GM10248 (cell line): ENCODE data around the gene CFAP45.

ENCODE experiments used
- CTCF ChIA-PET: fragments of 300-600 bp; sonication (Branson Sonifier 250); formaldehyde crosslinking; extraction: SDS; loops from one replicate; lab custom pipeline; 2021; ENCODE audit warnings: antibody characterized with exemption; lab: Yijun Ruan, JAX
- POLR2A ChIA-PET: fragments of 350-650 bp; sonication (Branson Sonifier 250); formaldehyde crosslinking; extraction: SDS; loops from one replicate; lab custom pipeline; 2020; ENCODE audit warnings: antibody characterized with exemption; lab: Yijun Ruan, JAX
- DNase-seq: peaks from one replicate; pipeline ENCODE4 v3.0.0; 2012; ENCODE audit errors: extremely low spot score
- CTCF ChIP-seq: IDR thresholded peaks from 2 replicates; pipeline ENCODE4 v1.5.1; 2012; ENCODE audit warnings: mild to moderate bottlenecking, low read depth; ENCODE audit errors: extremely low read depth, missing control alignments, control extremely low read depth

Gene CFAP45

DNA sequence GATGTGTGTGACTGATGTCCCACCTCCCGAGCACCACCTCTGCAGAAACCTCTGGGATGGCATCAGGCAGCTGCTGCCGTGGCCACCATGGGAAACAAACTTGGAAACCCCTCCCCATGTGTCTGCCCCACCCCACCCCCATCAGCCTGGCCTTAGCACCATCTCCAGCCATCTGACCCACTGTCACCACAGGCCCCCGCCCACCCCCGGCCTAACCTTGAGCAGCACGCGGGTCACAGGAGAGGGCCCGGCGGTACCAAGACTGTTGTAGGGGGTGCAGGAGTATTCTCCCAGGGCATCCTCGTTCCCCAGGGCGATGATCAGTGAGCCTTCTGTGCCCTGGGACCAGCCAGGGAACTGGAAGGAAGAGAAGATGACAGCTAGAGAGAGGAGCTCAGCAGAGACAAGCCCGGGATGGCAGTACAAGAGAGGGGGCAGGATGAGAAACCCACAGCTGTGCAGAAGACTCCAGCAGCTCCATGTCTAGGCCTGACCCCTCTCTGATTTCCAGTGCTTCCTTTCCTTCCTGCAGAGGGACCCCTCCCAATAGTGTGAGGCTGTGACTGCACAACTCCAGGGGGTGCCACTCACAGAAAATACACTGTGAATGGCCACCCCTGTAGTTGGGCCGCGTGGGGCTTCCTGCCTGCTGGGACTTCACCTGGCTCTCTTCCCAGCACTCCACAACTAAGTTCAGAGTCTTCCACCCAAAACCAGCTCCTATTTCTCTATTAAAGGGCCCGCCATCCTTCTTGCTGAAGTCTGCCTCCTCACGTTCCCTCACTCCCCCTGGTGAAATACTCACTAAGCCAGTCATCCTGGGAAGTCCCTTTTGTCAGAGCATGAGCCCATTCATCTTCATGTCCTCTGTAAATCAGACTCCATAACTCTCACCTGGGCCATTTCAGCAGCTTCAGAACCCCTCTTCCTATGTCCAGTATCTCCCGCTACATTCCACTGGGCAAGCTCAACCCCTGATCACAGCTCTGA is 32.6 kb upstream of the CFAP45 start:
- CTCF ChIA-PET, result interaction anchor here (1.3 to 13.3 kb wide), 4 partner anchors 43 to 133 kb away, joined by 3 to 232 read pairs (median 6); no protein-coding TSS in a partner anchor
- no peak for TF ChIP-seq CTCF
- POLR2A ChIA-PET, result interaction anchor here (0.9 kb wide), 1 partner anchor 10 kb away, joined by 3 read pairs; no protein-coding TSS in a partner anchor
- no peak for DNase-seq

GRCh38 chr1:159931795-159932173 is 31.8 kb upstream of the CFAP45 start:
- DNase-seq, result no peak
- ChIA-PET POLR2A (interaction anchor here (0.9 kb wide), 1 partner anchor 9 kb away, joined by 3 read pairs; no protein-coding TSS in a partner anchor), CTCF (interaction anchor here (0.9 to 13.3 kb wide), 2 partner anchors 8 to 74 kb away, joined by 4 to 232 read pairs; no protein-coding TSS in a partner anchor)
- TF ChIP-seq CTCF, result no peak

DNA sequence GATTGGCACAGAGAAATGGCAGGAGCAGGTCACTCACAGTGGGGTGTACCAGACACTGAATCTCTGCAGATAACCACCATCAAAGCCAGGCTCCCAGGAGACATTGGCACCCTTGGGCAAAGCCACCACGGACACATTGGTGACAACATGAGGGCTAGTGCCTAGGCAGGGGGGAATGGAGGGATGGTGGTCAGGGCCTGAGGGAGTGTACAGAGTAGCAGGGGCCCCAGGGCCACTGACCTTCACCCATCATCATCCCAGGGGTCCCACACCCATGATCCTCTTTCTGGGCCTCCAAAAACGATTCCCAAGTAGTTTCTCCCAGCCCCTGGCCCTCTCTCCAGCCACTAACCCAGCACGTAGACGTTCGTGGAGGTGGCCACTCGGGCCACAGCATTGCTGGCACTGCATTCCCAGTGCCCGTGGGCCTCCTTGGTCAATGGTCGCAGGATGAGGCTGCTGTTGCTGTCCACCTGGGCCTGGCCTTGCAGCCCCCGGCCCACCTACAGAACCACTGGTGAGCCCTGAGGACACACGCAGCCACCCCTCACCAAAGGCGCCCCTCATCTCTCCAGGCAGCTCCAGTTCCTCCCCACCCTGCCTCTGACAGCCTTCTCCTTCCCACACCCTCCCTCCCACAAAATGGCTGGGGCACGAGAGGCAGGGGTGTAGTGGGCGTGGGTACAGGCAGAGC is 31.3 kb upstream of the CFAP45 start:
- DNase-seq, result no peak
- ChIA-PET POLR2A (no interaction called here), CTCF (interaction anchor here (0.6 to 13.3 kb wide), 3 partner anchors 8 to 75 kb away, joined by 3 to 232 read pairs (median 4); no protein-coding TSS in a partner anchor)
- TF ChIP-seq CTCF, result no peak

- CTCF ChIA-PET, result interaction anchor here (0.6 to 13.3 kb wide), 2 partner anchors 40 to 75 kb away, joined by 3 to 232 read pairs; no protein-coding TSS in a partner anchor
- no peak for TF ChIP-seq CTCF
These were observed 30.7 kb upstream of the CFAP45 start for GRCh38 chr1:159930634-159931033.

DNA sequence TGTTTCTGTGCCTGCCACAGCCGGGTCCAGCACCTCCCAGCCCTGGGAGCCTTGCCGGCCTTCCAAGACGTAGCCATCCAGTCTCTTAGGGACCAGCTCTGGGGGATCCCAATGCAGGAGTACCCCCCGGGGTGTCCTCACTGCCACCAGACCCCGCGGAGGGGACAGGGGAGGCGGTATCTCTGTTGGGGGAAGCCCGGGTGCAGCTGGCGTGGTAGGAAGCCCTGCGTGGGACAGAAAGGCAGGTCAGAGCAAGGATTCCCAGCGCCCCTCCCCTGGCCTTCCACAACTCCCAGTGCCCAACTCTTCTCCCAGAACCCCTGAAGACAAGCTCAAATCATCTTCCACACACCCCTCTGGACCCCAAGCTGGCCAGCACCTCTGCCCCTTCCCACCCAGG is 30.3 kb upstream of the CFAP45 start:
- CTCF ChIA-PET, result interaction anchor here (0.6 to 13.3 kb wide), 2 partner anchors 76 to 140 kb away, joined by 3 to 232 read pairs; no protein-coding TSS in a partner anchor
- no peak for DNase-seq
- POLR2A ChIA-PET, result interaction anchor here (0.9 to 1.0 kb wide), 2 partner anchors 8 to 553 kb away, joined by 3 read pairs; no protein-coding TSS in a partner anchor

More at GRCh38 chr1:159930634-159931033, 30.7 kb upstream of the CFAP45 start:
- no peak for DNase-seq
- POLR2A ChIA-PET, result interaction anchor here (0.9 kb wide), 1 partner anchor 8 kb away, joined by 3 read pairs; no protein-coding TSS in a partner anchor

More for the DNA sequence above, 30.3 kb upstream of the CFAP45 start:
- no peak for TF ChIP-seq CTCF
